Inflammatory macrophage treated with lipopolysaccharide for 4 hours (primary cell): ENCODE results near the gene PRKCA.

Experiments used
- DNase-seq: peaks from one replicate; pipeline ENCODE4 v3.0.0-alpha.2; 2020

PRKCA gene

GRCh38 chr17:66727634-66728570 lies 425.5 kb downstream of the PRKCA start:
- DNase-seq: peak; percentile 17

- no peak for DNase-seq
Measured at GRCh38 chr17:66730461-66730923, 428.1 kb downstream of the PRKCA start.

- DNase-seq: no peak
Measured at GRCh38 chr17:66733759-66734158, 431.3 kb downstream of the PRKCA start.

GRCh38 chr17:66734186-66734943 lies 432.0 kb downstream of the PRKCA start:
- no peak for DNase-seq

GRCh38 chr17:66737524-66737923 lies 435.1 kb downstream of the PRKCA start:
- no peak for DNase-seq

GRCh38 chr17:66738301-66738700 lies 435.9 kb downstream of the PRKCA start:
- DNase-seq: no peak

GRCh38 chr17:66739553-66739952 lies 437.1 kb downstream of the PRKCA start:
- DNase-seq: no peak

GRCh38 chr17:66740226-66740625 lies 437.8 kb downstream of the PRKCA start:
- DNase-seq: no peak

GRCh38 chr17:66743511-66743910 lies 441.1 kb downstream of the PRKCA start:
- no peak for DNase-seq

- no peak for DNase-seq
Measured at GRCh38 chr17:66746736-66747135, 444.3 kb downstream of the PRKCA start.

- no peak for DNase-seq
Measured at GRCh38 chr17:66747578-66748275, 445.3 kb downstream of the PRKCA start.

GRCh38 chr17:66748578-66748977 lies 446.2 kb downstream of the PRKCA start:
- no peak for DNase-seq

GRCh38 chr17:66749217-66749832 lies 446.9 kb downstream of the PRKCA start:
- no peak for DNase-seq

- no peak for DNase-seq
Measured at GRCh38 chr17:66750116-66750515, 447.7 kb downstream of the PRKCA start.

GRCh38 chr17:66750781-66751543 lies 448.5 kb downstream of the PRKCA start:
- DNase-seq: no peak

GRCh38 chr17:66751771-66752170 lies 449.4 kb downstream of the PRKCA start:
- no peak for DNase-seq

- DNase-seq: no peak
Measured at GRCh38 chr17:66752411-66752810, 450.0 kb downstream of the PRKCA start.

GRCh38 chr17:66753126-66753920 lies 450.9 kb downstream of the PRKCA start:
- no peak for DNase-seq

- DNase-seq: no peak
Measured at GRCh38 chr17:66755101-66755943, 452.9 kb downstream of the PRKCA start.

- no peak for DNase-seq
Measured at GRCh38 chr17:66755944-66756290, 453.5 kb downstream of the PRKCA start.
